AML-193 (cell line): ENCODE data around the gene CBFA2T2.
"Not testable (repeated sequence)": the region's sequence is repeated elsewhere in the genome, so short reads cannot be mapped to it uniquely, and the experiment has no call there.

Experiments
- DNase-seq, 2 experiments: peaks; one replicate each; lab custom pipeline; 2025; lab: John Stamatoyannopoulos, UW

CBFA2T2 gene

DNA sequence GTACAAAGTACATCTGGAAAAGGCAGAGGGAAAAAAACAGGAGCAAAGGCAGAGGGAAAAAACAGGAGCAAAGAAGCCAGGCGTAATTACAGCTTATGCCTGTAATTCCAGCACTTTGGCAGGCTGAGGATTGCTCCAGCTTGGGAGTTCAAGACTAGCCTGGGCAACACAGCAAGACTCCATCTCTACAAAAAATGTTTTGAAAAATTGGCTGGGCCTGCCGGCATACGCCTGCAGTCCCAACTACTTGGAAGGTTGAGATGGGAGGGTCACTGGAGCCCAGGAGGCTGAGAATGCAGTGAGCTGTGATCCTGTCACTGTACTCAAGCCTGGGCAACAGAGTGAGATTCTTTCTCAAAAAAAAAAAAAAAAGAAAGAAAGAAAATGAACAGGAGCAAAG, 19.0 kb upstream of the CBFA2T2 start:
- DNase-seq: no peak

DNA sequence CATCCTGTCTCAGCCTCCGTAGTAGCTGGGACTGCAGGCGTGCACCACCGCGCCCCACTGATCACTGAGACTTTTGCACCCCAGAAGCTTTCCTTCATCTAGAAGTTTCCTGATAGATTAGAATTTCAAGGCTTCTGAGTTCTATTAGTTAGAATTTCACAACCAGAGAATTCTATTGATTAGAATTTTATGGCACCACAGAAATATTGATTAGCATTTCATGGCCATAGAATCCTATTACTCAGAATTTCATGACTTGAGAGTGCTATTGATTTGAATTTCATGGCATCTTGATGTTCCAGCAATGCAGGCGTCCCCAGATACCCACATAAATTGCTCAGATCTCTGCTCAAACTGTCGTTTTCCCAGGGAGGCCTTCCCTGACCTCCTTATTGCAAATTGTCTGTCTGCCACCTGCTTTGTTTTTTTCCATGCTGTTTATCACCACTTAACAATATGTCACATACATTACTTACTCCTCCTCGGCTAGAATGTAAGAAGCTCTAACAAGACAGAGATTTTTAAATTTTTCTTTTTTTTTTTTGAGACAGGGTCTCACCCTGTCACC, 16.9 kb upstream of the CBFA2T2 start:
- no peak for DNase-seq

DNA sequence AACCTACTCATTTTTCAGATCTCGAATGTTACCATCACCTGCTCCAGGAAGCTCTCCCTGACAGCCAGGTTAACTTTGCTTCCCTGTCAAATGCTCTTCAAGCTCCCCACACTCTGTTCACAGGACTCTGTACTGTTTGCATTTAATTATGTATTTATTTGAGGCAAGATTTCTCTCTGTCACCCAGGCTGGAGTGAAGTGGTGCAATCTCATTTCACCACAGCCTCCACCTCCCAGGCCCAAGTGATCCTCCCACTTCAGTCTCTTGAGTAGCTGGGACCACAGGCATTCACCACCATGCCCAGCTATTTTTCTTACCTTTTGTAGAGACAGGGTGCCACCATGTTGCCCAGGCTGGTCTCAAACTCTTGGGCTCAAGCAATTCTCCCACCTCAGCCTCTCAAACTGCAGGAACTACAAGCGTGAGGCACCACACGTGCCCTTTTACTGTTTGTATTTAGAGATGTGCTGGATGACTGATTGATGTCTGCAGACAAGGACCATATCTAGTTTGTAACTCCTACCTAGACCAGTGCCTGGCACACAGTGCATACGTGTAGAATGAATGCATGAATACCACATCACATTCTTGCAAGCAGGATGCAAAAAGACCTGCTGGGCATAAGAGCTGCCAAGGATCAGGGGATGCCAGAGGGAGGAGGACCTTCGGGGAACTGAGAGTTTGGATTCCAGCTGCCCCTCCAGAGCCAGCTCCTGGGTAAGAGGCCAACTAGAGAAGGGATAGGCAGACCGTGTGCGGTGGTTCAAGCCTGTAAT, 15.6 kb upstream of the CBFA2T2 start:
- DNase-seq: no peak

DNA sequence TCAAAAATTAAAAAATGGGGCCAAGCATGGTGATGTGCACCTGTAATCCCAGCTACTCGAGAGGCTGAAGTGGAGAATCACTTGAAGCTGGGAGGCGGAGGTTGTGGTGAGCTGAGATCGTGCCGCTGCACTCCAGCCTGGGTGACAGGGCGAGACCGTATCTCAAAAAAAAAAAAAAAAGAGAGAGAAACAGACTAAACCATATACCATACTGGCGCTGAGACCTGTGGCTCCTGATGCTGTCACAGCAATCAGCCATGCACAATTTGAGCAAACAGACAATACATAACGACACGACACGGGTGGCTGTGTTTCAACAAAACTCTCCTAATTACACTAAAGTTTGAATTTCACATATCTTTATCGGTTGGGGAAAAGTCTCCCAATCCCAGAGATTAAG, 14.9 kb upstream of the CBFA2T2 start:
- DNase-seq: no peak

DNA sequence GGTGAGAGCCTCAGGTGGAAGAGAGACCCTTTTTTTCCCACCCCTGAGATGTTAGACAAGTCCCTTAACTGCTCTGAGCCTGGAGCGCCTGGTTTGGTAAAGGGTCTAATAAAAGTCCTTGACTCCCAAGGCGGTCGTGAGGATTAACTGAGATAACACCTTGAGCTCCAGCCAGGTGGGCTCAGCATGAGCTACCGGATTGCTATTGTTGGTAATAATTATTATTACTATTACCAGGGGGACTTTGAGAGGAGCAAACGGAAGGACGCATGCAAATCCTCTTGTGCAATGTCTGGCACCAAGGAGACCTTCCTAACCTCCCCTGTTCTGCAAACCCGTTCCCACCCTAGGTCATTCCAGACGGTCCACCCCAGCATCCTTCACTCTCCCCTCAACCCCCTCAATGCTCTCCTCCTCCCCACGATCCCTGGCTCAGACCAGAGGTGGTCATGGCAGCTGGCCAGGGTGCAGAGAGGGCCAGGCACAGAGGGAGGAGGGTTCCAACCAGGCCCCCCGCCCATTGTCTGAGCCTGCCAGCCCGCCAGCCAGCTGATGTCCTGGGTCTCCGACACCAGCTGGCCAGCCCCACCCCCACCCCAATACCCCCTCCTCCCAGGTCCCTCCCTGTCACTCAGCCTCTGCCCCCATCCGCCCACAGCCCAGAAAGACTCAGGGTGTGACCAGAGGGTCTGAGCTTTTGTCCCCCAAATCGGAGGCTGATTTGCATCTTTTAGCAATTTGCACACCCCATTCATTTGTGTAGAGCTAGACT, 14.3 kb upstream of the CBFA2T2 start:
- DNase-seq: no peak

DNA sequence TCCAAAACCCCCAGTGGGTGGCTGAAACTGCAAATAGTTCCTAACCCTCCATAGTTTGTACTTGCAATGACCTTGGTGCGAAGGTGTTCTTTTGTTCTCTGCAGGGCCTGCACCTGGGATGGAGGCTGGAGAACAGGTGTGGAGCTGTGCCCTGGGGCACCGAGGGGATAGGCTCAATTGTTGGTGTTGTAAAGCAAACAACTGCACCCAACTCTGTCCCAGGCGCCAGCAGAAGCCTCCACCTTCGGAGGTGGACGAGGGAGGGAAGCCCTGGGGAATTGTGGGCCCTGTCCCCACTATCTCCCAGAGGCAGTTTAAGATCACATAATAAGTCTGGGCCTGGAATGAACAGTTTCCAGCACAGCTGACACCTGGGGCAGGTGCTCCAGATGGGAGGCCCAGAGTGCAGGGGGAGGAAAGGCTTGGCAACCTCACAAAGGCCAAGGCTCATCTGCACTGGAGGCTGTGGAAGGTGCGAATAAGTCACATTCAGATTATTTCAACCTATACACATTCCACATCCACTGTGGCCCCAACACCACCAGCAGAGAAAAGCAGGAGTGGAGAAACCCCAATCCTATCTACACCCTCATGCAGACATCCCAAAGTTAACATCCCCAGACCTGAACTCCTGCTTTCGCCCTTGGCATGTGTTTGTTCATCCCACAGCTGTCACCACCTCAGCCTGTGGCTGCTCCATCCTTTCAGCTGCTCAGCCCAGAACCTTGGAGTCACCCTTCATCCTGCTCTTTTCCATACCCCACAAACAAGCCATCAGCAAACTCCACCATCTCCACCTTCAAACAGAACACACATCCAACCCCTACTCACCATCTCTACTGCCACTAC, 12.3 kb upstream of the CBFA2T2 start:
- no peak for DNase-seq

DNA sequence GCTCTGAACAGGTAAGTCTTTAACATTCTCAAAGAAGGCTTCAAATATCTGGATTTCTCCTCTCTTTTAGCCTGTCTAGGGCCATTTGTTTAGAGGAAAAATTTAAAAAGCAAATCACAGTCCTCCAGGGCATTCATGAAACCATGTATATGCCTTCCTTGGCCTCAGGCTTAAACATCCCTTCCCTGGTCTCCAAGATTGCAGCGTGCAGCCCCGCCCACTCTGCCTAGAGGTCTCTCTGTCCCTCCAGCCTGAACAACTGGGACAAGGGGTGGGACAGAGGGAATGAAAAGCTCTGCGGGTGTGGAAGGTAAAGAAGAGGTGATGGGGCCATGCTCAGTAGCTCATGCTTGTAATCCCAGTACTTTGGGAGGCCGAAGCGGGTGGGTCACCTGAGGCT, 9.8 kb upstream of the CBFA2T2 start:
- no peak for DNase-seq

DNA sequence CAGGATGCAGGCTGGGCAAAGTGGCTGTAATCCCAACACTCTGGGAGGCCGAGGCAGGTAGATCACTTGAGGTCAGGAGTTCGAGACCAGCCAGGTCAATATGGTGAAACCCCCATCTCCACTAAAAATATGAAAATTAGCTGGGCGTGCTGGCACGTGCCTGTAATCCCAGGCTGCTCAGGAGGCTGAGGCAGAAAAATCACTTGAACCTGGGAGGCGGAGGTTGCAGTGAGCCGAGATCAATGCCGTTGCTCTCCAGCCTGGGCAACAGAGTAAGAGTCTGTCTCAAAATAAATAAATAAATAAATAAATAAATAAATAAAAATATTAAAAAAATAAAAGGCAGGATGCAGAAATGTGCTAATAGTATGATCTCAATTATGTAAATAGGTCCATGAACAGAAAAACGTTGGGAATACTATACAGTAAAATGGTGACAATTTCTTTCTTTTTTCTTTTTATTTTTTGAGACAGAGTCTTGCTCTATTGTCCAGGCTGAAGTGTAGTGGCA, 8.4 kb upstream of the CBFA2T2 start:
- no peak for DNase-seq

DNA sequence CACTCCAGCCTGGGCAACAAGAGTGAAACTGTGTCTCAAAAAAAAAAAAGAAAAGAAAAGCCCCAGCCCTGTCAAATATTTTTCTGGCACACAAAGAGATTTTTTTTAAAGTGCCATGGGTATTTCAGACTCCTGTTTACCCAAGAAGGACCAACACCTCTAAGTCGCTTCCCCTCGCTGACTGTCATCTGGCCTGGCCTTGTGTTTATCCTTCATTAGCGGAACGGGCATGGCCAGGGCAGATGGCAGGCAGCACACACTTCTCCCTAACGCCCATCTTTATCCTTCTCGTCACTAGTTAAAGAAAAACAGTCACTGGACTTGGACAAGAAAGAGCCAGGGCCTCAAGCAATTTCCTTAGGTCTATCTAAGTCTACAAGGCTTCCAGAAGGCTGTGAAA, 7.3 kb upstream of the CBFA2T2 start:
- no peak for DNase-seq

DNA sequence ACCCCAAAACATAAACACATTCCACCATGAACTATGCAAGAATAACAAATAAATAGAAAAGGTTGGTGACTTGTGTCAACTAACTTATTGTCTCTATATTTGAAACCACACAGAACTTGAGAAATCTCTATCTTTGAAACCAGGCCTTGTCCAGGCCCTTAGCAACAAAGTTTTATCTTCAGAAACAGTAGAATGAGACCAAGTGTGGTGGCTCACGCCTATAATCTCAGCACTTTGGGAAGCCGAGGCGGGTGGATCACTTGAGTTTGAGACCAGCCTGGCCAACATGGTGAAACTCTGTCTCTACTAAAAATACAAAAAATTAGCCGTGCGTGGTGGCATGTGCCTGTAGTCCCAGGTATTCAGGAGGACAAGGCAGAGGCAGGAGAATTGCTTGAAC, 6.7 kb upstream of the CBFA2T2 start:
- DNase-seq: not testable (repeated sequence)

DNA sequence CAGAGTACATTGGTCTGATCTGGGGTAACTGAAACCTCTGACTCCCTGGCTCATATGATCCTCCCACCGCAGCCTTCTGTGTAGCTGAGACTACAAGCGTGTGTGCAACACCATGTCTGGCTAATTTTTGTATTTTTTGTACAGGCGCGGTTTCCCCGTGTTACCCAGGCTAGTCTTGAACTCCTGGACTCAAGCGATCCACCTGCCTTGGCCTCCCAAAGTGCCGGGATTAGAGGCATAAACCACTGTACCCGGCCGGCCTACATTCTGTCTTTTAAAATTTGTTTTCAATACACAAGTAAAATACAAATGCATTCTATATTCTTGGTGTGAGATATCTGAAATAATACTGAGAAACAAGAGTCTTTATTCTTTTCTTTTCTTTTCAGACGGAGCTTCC, 1.7 kb upstream of the CBFA2T2 start:
- DNase-seq: no peak

DNA sequence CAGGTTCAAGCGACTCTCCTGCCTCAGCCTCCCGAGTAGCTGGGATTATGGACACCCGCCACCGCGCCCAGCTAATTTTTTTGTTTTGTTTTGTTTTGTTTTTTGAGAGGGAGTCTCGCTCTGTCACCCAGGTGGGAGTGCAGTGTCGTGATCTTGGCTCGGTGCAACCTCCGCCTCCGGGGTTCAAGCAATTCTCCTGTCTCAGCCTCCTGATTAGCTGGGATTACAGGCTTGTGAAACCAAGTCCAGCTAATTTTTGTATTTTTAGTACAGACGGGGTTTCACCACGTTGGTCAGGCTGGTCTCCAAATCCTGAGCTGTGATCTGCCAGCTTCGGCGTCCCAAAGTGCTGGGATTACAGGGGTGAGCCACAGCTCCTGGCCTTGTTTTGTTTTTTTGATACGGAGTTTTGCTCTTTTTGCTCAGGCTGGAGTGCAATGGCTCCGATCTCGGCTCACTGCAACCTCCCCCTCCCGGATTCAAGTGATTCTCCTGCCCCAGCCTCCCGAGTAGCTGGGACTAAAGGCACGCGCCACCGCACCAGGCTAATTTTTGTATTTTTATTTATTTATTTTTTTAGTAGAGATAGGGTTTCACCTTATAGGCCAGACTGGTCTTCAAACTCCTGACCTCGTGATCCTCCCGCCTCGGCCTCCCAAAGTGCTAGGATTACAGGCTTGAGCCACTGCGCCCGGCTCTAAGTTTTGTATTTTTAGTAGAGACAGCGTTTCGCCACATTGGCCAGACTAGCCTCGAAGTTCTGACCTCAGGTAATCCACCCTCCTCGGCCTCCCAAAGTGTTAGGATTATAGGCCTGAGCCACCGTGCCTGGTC, 1.0 kb upstream of the CBFA2T2 start:
- DNase-seq: not testable (repeated sequence)

DNA sequence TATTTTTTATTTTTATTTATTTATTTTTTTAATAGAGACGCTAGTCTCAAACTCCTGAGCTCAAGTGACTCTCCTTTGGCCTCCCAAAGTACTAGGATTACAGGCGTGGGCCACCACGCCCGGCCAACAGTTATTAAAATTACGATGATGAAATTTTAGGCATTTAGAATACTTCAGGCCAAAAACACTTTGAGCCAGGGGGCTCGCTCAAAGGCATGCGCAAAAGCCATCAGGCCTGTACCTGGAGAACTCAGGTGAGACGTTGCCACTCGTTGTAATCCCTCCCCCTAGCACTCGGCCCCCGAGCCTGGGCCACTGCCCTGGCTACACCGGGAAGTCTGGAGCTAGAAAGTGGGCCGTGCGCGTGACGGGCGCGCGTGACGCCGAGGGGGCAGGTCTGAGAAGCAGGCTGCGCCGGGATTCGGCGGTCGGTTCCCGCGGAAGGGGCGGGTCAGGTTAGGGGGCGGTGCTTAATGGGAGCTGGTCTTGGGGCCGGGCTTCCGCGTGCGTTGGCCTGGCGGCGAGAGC, 337 bp upstream of the CBFA2T2 start:
- DNase-seq: peak; percentile 91 to 92

DNA sequence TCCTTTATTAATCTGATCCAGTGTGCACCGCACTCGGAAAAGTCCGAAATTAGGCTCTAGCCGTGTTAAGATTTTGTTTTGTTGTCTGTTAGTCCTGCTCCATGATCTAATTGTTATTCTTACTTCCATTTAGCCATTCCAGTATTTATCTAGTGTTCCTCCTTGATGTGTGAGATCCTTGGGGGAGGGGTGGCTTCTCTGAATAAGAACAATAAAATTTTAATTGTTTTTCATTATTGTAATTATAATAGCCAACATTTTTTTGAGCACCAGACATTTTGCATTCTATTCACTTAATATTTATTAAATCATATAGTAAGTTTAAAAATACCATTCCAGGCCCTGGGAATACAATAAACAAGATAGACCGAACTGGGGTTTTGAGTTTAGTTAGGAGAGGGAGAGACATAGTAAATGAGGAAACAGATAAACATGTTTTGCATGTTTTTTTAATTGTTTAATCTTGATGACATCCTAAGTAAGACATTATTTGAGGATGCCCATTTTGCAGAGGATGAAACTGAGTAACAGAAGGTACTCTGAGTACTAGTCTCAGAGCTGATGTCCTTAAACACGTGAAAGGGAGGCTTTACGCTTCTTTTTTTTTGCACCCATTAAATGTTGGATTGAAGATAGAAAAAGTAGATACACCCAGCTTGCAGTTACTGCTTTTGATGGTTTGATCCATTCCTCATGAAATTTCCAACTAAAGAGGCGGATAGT, 1.2 kb downstream of the CBFA2T2 start:
- DNase-seq: no peak

DNA sequence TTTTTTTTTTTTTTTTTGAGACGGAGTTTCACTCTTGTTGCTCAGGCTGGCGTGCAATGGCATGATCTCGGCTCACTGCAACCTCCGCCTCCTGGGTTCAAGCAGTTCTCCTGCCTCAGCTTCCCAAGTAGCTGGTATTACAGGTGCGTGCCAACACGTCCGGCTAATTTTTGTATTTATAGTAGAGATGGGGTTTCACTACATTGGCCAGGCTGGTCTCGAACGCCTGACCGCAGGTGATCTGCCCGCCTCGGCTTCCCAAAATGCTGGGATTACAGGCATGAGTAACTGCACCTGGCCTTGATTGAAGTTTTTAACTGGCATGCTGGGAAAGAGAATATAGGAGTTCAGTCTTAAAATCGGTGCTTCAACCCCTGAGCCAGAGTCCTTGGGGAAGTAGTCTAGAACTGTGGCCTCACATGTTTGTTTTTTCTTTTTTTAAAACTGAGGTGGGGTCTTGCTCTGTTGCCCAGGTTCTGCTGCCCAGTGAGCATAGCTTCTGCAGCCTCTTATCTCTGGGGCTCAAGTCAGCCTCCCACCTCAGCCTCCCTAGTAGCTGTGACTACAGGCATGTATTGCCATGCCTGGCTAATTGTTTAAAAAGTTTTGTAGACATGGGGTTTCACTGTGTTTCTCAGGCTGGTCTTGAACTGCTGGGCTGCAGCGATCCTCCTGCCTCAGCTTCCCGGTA, 3.3 kb downstream of the CBFA2T2 start:
- DNase-seq: no peak

DNA sequence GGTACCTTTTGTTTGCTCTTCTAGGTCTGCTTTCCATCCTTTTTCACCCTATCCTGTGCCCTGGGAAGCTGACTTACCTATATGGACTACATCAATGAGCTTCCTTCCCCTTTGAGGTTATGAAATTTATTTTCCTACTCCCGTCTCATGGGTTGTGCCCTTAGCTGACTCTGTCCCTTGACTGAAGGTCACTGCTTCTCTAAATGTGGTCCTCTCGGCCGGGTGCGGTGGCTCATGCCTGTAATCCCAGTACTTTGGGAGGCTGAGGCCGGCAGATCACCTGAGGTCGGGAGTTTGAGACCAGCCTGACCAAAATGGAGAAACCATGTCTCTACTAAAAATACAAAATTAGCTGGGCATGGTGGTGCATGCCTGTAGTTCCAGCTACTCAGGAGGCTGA, 6.9 kb downstream of the CBFA2T2 start:
- DNase-seq: not testable (repeated sequence)

DNA sequence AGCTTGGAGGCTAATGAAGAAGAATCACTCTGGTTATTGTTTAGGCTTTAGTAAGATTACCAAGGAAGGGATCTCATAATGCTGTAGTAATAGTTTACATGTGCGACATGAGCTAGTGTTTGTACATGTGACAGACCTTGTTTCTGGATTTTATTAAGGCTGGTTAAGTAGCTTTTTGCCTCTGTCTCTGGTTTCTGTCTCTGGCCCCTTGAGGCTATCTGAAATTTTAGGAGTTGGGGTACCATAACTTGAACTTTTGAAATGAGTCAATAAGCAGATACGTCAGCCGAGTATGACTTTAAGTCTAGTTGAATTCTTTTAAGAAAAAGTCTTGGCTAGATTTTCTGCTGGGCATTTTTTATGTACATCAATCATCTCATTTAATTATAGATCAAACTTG, 9.5 kb downstream of the CBFA2T2 start:
- no peak for DNase-seq

DNA sequence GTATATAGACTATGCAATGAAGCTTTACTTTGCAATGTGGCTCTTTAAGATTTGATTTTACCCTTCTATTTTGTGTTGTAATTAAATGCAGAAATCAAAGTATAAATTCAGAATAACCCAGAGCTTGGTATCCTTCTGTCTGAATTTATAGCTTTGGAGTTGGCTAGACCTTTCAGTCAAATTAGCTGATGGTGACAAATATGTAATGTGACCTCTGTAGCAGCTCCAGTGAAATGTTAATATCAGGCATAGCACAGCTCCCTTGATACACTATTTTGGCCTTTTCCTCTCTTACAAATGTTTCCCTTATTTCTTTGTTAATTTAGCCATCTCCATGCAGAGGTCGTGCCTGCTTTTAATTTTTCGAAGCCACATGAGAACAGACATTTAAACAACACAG, 11.1 kb downstream of the CBFA2T2 start:
- DNase-seq: no peak

DNA sequence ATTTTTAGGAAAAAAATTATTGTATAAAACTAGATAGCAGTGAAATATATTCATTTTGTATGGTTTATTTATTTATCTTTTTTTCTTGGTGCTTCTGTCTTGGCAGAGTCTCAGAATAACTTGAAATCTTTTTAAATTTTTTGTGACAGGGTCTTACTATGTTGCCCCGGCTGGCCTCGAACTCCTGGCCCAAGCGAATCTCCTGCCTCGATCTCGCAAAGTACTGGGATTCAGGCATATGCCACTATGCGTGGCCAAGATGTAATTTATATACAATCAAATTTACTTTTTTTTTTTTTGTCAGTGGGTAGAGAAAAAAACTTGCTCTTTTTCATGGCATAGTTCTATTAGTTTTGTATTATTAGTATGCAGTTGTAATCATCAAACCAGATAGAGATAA, 13.7 kb downstream of the CBFA2T2 start:
- no peak for DNase-seq

DNA sequence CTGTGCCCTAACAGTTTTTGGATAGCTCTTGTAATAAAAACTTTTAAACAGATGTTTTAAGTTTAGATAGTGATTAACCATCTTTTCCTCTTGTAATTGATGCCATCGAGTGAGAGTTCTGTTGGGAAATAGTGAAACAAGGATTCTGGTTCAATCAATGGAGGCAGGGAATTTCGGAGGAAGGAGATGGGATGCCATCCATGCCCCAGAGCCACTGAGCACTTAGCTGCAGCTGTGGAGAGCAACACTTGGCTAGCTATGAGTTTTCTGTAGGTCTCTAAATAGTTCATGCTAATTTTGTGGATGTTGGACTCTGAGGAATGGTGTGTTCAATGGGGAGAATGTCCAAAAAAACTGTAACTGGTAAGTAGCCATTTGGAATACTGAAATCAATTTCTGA, 16.7 kb downstream of the CBFA2T2 start:
- no peak for DNase-seq
